Head of caudate nucleus (tissue), 42 donors: ENCODE measurements around the gene MALRD1.

ENCODE experiments used
- DNase-seq, 42 donors: peaks; one replicate each; pipeline versions ENCODE4 v3.0.0 to v3.0.0-alpha.2; 2020 to 2021; ENCODE audit warnings: mixed read lengths in 7 of 42
- intact Hi-C: fragments of 100-400 bp; cut with DNase I; formaldehyde crosslinking; loops from one replicate; pipeline ENCODE4 v1.15.0; 2022

MALRD1 gene

DNA sequence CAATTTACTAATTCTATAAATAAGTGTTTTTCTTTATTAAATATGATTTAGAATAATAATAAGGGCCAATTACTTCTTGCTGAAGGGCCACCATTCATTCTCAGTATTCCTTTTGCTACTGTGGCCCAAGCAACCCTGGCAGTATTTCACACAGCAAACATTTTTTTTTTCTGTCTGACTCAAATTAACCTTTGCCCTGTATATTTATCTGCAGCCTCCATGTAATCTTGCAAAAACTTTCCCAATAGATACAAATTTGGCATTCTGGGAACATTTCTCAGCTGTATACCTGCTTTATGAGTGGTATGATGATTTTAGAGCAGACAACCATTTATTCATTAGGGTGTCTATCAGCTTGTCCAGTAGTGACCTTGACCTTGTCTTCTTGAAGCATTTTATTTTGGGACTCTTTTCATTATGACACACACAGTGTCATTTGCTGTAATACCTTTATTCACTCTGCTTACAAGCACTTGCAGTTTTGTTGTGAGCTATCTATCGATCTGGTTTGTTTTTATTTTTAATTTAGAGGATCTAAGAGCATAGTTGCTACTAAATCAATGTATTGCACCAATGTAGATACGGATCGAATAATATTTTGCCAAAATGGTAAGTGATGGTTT is 607.9 kb downstream of the MALRD1 start:
- no peak for DNase-seq
- intact Hi-C loops: no loop called here

GRCh38 chr10:19658131-19658530 is 609.5 kb downstream of the MALRD1 start:
- no peak for DNase-seq
- intact Hi-C loops: no loop called here

DNA sequence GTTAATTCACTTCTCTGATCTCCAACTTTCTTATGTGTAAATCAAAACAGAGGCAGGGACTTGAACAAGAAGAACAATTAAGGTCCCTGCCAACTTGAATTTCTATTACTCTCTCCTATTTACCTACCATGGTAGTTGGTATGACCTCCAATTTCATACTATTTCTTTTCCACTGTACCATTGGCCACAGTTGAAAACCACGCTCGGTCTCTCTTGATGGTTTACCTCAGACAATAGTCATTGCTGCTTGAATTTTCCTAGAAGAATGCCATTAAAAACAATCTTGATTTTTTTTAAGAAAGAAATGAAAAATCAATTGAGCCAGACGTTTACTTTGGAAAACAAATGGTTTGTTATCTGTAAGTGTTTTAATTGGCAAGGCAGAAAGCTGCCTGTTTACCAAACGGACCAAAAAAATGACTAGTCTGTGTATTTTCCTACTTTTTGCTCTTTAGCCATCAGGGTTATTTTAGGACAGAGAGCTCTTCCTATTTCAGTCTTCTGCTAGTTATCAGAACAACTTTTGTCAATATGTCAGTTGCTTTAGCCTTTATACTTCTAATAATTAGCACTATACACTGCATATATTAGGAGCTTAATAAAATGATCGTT is 610.1 kb downstream of the MALRD1 start:
- intact Hi-C loops: no loop called here
- DNase-seq: no peak

GRCh38 chr10:19659920-19660655 is 611.5 kb downstream of the MALRD1 start:
- DNase-seq: no peak
- intact Hi-C loops: no loop called here

DNA sequence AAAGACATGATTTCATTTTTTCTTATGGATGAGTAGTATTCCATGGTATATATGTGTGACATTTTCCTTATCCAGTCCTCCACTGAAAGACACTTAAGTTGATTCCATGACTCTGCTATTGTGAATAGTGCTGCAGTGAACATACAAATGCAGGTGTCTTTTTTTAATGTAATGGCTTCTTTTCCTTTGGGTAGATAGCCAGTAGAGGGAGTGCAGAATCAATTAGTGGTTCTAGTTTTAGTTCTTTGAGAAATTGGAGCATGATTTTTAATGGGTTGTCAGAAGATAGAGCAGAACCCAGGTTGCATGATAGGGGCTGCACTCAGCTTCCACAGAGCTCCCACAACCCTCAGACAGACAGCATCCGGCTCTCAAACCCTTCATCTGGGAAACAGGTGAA is 614.7 kb downstream of the MALRD1 start:
- intact Hi-C loops: no loop called here

DNA sequence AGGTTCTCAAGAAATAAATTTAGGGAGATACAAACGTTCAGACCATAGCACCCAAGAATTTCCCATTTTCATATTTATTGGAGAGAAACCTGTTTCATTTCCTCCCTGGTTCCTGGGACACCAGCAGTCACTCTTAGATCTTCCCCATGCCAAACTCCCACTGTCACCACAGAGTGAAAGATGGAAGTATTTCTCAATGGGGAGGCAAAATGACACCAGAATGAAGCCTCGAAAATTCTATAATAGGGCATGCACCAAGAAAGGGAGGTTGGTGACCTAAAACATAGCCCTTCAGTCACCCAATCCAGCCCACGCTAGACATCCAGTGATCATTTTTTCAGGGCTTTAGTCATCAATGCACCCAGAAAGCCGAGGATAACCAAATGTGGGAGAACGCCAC is 619.5 kb downstream of the MALRD1 start:
- no peak for DNase-seq
- intact Hi-C loops: no loop called here

More for the DNA sequence above, 614.7 kb downstream of the MALRD1 start:
- no peak for DNase-seq

- DNase-seq: no peak
- intact Hi-C loops: no loop called here
Measured at GRCh38 chr10:19676063-19676462, 627.5 kb downstream of the MALRD1 start.

DNA sequence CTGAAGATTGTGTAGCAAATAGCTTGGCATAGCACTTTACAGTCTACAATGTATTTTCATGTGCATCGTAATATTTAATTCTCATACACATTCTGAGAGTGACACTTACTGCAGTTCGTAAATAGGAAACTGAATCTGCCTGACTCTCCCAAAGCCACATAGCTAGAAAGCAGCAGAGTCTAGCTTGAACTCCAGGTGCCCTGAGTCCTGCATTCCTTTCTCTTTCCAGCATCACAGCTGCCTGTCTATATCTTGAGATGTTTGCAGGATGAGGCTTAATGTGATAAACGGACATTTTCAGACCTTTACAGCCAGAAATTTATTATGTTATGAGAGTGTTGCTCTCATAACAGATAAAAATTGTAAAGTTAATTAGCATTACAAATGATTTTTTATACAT is 634.8 kb downstream of the MALRD1 start:
- no peak for DNase-seq
- intact Hi-C loops: no loop called here

- no peak for DNase-seq
- intact Hi-C loops: no loop called here
Measured at GRCh38 chr10:19683960-19684359, 635.4 kb downstream of the MALRD1 start.

GRCh38 chr10:19688344-19688743 is 639.7 kb downstream of the MALRD1 start:
- intact Hi-C loops: no loop called here
- DNase-seq: no peak

DNA sequence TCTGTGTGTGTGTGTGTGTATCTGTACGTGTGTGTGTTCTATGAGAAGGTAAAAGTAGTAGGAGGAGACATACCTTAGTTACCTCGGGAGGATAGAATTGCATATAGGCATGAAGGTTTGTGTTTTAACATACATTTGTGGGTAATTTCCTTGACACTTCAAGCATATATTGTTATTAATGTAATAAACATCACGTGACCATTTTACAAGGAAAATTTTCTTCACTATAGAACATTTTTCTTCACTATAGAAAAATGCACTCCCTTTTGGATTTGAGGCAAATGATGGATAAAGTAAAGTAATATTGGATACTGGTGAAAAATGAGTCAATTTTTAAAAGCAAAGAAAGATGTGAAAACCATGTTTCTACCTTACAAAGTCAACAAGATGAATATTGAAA is 640.6 kb downstream of the MALRD1 start:
- DNase-seq: no peak
- intact Hi-C loops: no loop called here

DNA sequence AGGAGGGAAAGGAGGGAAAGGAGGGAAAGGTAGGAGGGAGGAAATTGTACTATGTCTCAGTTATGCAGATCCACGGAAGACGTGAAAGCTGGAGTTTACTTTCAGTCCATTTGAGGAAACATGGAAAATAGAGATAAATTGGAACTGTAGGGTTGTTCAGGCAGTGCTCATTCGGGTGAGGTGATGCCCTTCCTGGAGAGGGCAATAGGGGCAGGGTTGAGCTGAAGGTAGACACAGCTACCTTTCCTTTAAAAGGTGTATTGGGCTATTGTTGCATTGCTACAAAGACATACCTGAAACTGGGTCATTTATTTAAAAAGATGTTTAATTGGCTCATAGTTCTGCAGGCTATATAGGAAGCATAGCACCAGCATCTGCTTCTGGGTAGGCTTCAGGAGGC is 650.7 kb downstream of the MALRD1 start:
- DNase-seq: no peak
- intact Hi-C loops: no loop called here

GRCh38 chr10:19701427-19702052 is 652.9 kb downstream of the MALRD1 start:
- intact Hi-C loops: no loop called here
- no peak for DNase-seq

DNA sequence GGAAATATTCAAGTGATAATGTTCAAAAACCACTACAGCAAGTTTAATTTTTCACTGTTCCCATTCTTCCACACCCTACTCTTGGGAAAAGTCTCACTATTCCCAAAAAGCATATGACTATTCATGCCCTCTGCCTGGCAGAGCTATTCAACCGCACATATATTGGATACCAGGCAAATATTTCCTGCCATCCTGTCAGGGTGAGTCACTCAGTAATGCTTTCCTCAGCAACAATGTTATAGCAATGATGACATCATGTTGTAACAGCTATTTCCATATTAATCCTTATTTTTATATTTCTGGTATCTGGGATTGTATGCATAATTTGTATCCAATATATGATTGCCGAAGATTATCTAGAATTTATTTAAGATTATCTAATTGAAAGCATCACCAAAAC is 653.6 kb downstream of the MALRD1 start:
- no peak for DNase-seq
- intact Hi-C loops: no loop called here

DNA sequence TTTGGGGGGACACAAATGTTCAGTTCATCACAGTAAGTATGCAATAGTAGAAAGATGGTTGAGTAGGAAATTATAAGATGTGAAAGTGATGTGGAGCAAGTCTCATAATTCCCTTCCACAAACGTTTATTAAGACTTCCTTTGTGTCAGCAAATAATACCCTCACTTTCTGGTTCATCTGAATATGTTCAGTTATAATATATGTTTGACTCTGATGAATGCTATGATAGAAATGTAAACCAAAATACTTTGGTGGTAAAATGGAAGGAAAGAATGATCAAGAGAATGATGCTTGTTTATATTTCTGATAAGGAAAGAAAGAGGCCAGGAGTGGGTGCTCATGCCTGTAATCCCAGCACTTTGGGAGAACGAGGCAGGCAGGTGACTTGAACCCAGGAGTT is 655.9 kb downstream of the MALRD1 start:
- intact Hi-C loops: no loop called here
- DNase-seq: no peak

- intact Hi-C loops: no loop called here
- no peak for DNase-seq
Measured at GRCh38 chr10:19705250-19705649, 656.6 kb downstream of the MALRD1 start.

- DNase-seq: no peak
- intact Hi-C loops: no loop called here
Measured at GRCh38 chr10:19706904-19707303, 658.3 kb downstream of the MALRD1 start.

DNA sequence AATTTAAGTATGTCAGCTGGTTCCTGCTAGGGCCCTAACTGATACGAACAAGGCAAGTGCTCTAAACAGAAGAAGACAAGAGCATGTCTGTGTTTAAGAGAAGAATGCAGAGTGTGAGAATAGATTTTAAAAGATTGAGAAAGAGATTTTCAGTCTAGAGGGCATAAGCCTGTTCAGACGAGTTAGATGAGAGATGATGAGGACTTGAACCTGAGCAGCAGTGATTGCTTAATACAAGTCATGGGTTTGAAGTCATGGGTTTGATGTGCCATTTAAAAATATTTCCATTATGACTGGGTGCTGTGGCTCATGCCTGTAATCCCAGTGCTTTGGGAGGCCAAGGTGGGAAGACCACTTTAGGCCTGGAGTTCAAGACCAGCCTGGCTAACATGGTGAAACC is 658.8 kb downstream of the MALRD1 start:
- DNase-seq: no peak

DNA sequence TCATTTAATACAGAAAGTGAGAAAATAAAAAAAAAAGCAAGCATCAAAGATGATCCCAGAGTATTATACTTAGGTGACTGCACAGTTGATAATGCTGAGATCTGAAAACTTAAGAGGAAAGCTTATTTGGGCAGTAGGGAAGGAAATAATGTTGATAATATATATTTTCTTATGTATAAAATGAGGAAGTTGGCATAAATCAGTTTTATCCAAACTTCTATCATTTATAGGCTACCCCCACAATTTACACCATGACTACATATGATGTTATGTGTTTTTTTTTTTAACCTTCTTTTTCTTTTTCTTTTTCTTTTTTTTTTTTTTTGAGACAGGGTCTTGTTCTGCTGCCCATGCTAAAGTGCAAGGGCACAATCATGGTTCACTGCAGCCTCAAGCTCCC is 659.4 kb downstream of the MALRD1 start:
- no peak for DNase-seq
- intact Hi-C loops: no loop called here

More for the DNA sequence above, 658.8 kb downstream of the MALRD1 start:
- intact Hi-C loops: no loop called here

DNA sequence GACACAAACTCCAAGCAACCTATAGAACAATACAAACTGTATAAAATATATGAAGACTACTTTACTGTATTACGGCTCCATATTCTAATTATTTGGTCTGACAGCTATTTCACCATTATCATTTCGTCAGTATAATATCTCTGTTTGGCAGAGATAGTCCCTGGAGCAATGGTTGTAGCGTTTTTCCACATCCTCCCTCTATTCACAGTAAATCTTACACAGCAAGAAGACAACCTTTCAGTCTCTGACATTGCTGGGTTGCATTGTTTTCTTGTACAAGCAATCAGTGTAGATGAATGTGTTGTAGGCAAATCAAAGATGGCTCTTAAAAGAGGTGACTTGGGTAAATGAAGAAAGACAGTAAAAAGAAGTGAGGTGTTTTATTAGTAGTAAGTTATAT is 662.0 kb downstream of the MALRD1 start:
- DNase-seq: no peak
- intact Hi-C loops: no loop called here
